CD14-positive monocyte (primary cell): ENCODE results near the gene ST8SIA6. TPM values are rescaled to one million over a fixed set of nuclear protein-coding genes. Genes with fewer than 3 reads are reported as not detected.

Source experiments
- DNase-seq, 3 donors: peaks; one replicate each; pipeline ENCODE4 v3.0.0-alpha.2; 2011 to 2022
- H2AFZ ChIP-seq: 2 replicates; pipeline ENCODE4 v1.6.0; 2012; ENCODE audit warnings: mild to moderate bottlenecking, low read depth, low read length, inconsistent platforms; ENCODE audit not compliant: insufficient read depth, poor library complexity, severe bottlenecking
- H3K27ac ChIP-seq, 2 donors: 1 replicate in 1 of 2; 2 replicates in 1 of 2; pipeline ENCODE4 v1.5.1; 2012 to 2013; ENCODE audit warnings: low read length in 2 of 2, control low read depth in 1 of 2, inconsistent platforms in 1 of 2, low read depth in 1 of 2, mild to moderate bottlenecking in 1 of 2
- H3K27me3 ChIP-seq, 2 donors: one replicate each; pipeline versions ENCODE4 v1.6.0 to v1.6.1; 2011 to 2013; ENCODE audit warnings: low read length in 2 of 2; ENCODE audit not compliant: control insufficient read depth in 2 of 2, insufficient read depth in 2 of 2
- H3K36me3 ChIP-seq, 2 donors: replicated peaks in 1 of 2; 1 replicate in 1 of 2; 2 replicates in 1 of 2; pipeline versions ENCODE4 v1.5.1 to v1.6.1; 2012 to 2013; ENCODE audit warnings: low read length in 2 of 2, control low read depth in 1 of 2, inconsistent platforms in 1 of 2, mild to moderate bottlenecking in 1 of 2; ENCODE audit not compliant: insufficient read depth in 2 of 2, control insufficient read depth in 1 of 2
- H3K4me1 ChIP-seq, 2 donors: 1 replicate in 1 of 2; 2 replicates in 1 of 2; pipeline versions ENCODE4 v1.5.1 to v1.6.1; 2012 to 2013; ENCODE audit warnings: low read length in 2 of 2, control low read depth in 1 of 2, inconsistent platforms in 1 of 2, mild to moderate bottlenecking in 1 of 2, moderate library complexity in 1 of 2; ENCODE audit not compliant: insufficient read depth in 2 of 2, control insufficient read depth in 1 of 2
- H3K4me2 ChIP-seq: replicated peaks from 2 replicates; pipeline ENCODE3; 2012; ENCODE audit warnings: low read length, moderate library complexity, mild to moderate bottlenecking; ENCODE audit not compliant: poor library complexity, severe bottlenecking; ENCODE audit errors: extremely low read depth
- H3K4me3 ChIP-seq, 3 experiments: fragments of 200-600 bp in 1 of 3; sonication (generic) in 1 of 3; replicated peaks in 1 of 3; 1 replicate in 2 of 3; 2 replicates in 1 of 3; pipeline ENCODE4 v1.5.1; 2011 to 2013; ENCODE audit warnings: low read length in 3 of 3, mild to moderate bottlenecking in 3 of 3, control low read depth in 2 of 3, low read depth in 2 of 3, inconsistent platforms in 1 of 3, moderate library complexity in 1 of 3
- H3K79me2 ChIP-seq: 2 replicates; pipeline ENCODE4 v1.6.0; 2012; ENCODE audit warnings: mild to moderate bottlenecking, control low read depth, inconsistent platforms, low read length, moderate library complexity; ENCODE audit not compliant: insufficient read depth
- H3K9ac ChIP-seq: 2 replicates; pipeline ENCODE4 v1.6.0; 2017; ENCODE audit warnings: low read length, mild to moderate bottlenecking; ENCODE audit not compliant: insufficient read depth, poor library complexity, severe bottlenecking
- H3K9me3 ChIP-seq, 2 donors: replicated peaks in 1 of 2; 1 replicate in 1 of 2; 2 replicates in 1 of 2; pipeline versions ENCODE4 v1.5.1 to v1.6.1; 2012 to 2013; ENCODE audit warnings: low read length in 2 of 2, control low read depth in 1 of 2; ENCODE audit not compliant: control insufficient read depth in 1 of 2, insufficient read depth in 1 of 2
- H4K20me1 ChIP-seq: 2 replicates; pipeline ENCODE4 v1.6.0; 2012; ENCODE audit warnings: mild to moderate bottlenecking, low read length, control low read depth, moderate library complexity; ENCODE audit not compliant: insufficient read depth
- H3K27ac Mint-ChIP-seq, 7 donors: one replicate each; pipeline ENCODE4 v1.8.0; 2020; ENCODE audit warnings: mild to moderate bottlenecking in 7 of 7, mixed read lengths in 7 of 7, moderate library complexity in 6 of 7, inconsistent platforms in 2 of 7
- H3K27me3 Mint-ChIP-seq, 3 donors: one replicate each; pipeline ENCODE4 v1.8.0; 2021 to 2022; ENCODE audit warnings: low read depth in 3 of 3, mild to moderate bottlenecking in 3 of 3, mixed read lengths in 3 of 3, moderate library complexity in 3 of 3, inconsistent platforms in 1 of 3
- H3K36me3 Mint-ChIP-seq, 2 donors: one replicate each; pipeline ENCODE4 v1.8.0; 2020; ENCODE audit warnings: mixed read lengths in 2 of 2, inconsistent platforms in 1 of 2, mild to moderate bottlenecking in 1 of 2
- H3K4me1 Mint-ChIP-seq: one replicate; pipeline ENCODE4 v1.8.0; 2020; ENCODE audit warnings: mild to moderate bottlenecking, mixed read lengths
- H3K4me3 Mint-ChIP-seq, 2 donors: one replicate each; pipeline ENCODE4 v1.8.0; 2020; ENCODE audit warnings: mild to moderate bottlenecking in 2 of 2, mixed read lengths in 2 of 2, moderate library complexity in 1 of 2
- H3K9me3 Mint-ChIP-seq, 7 donors: one replicate each; pipeline ENCODE4 v1.8.0; 2020 to 2022; ENCODE audit warnings: mixed read lengths in 7 of 7, mild to moderate bottlenecking in 6 of 7, moderate library complexity in 6 of 7, inconsistent platforms in 2 of 7
- WGBS: methylation state at CpG from one replicate; pipeline ENCODE4 v1.1.5; 2013; ENCODE audit warnings: missing lambda C conversion rate; ENCODE audit not compliant: insufficient coverage; 5-methylcytosine and 5-hydroxymethylcytosine counted together
- intact Hi-C, 2 donors: fragments of 100-400 bp; cut with micrococcal nuclease; formaldehyde crosslinking; loops; one replicate each; pipeline versions ENCODE4 v1.15.0 to v1.15.1; 2023
- polyA plus RNA-seq, 3 donors: library from polyadenylated mRNA; depleted of rRNA in 1 of 3; unstranded in 2 of 3; stranded (reverse) in 1 of 3; fragments of 300-500 nt in 2 of 3; fragments of >200 nt in 1 of 3; fragmentation: Illumina TruSeq in 2 of 3; gene quantifications; 1 replicate in 2 of 3; 2 replicates in 1 of 3; pipeline ENCODE4 v1.2.3, GENCODE V29; 2012 to 2021
- TF ChIP-seq, protein P1 (sequence below): fragments of 200-600 bp; IDR thresholded peaks from one replicate; pipeline ENCODE4 v1.8.0; 2022; ENCODE audit warnings: antibody characterized with exemption, mild to moderate bottlenecking

ST8SIA6 gene
- polyA plus RNA-seq, 3 donors = 0.11 TPM; not detected in 2

DNA sequence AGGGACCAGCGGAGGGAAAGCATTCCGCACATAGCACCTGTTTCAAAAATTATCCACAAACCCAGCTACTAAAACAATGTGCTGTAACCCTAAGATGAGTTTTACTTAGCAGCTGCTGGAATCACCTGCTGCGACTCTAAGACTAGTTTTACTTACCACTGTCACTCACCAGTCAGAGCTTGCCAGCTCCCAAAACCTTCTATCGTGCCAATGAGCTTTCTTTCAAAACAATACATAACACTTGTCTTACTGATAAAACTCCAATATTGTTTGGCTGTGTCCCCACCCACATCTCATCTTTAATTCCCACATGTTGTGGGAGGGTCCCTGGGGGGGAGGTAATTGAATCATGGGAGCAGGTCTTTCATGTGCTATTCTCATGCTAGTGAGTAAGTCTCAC, 18.4 kb downstream of the ST8SIA6 start:
- Histone ChIP-seq H3K27ac (no peak overlapping the region), H2AFZ (no peak overlapping the region), H3K4me2 (no peak overlapping the region), H3K9me3 (no peaks in the 10 kb centered on the region), H3K4me3 (no peak overlapping the region), H3K9ac (no peak overlapping the region), H3K27me3 (peaks cover 0 to 2% of the 10 kb centered on the region in 2 donors), H3K4me1 (peaks cover 12 to 14% of the 10 kb centered on the region in 2 donors), H4K20me1 (no peaks in the 10 kb centered on the region), H3K79me2 (no peaks in the 10 kb centered on the region), H3K36me3 (no peaks in the 10 kb centered on the region)
- peaks cover 32% of the 10 kb centered on the region for H3K4me1 Mint-ChIP-seq
- peaks cover 0 to 10% (median 5%) of the 10 kb centered on the region in 7 donors for H3K9me3 Mint-ChIP-seq
- no peak overlapping the region for H3K27ac Mint-ChIP-seq
- 97% methylated on average over 3 of the region's 4 CpGs for WGBS
- TF ChIP-seq, protein P1, sequence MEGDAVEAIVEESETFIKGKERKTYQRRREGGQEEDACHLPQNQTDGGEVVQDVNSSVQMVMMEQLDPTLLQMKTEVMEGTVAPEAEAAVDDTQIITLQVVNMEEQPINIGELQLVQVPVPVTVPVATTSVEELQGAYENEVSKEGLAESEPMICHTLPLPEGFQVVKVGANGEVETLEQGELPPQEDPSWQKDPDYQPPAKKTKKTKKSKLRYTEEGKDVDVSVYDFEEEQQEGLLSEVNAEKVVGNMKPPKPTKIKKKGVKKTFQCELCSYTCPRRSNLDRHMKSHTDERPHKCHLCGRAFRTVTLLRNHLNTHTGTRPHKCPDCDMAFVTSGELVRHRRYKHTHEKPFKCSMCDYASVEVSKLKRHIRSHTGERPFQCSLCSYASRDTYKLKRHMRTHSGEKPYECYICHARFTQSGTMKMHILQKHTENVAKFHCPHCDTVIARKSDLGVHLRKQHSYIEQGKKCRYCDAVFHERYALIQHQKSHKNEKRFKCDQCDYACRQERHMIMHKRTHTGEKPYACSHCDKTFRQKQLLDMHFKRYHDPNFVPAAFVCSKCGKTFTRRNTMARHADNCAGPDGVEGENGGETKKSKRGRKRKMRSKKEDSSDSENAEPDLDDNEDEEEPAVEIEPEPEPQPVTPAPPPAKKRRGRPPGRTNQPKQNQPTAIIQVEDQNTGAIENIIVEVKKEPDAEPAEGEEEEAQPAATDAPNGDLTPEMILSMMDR = no peak
- no peaks in the 10 kb centered on the region for H3K36me3 Mint-ChIP-seq
- intact Hi-C loops = no loop called here
- peaks cover 3 to 4% (median 3%) of the 10 kb centered on the region in 3 donors for H3K27me3 Mint-ChIP-seq
- no peak for DNase-seq
- no peak overlapping the region for H3K4me3 Mint-ChIP-seq

DNA sequence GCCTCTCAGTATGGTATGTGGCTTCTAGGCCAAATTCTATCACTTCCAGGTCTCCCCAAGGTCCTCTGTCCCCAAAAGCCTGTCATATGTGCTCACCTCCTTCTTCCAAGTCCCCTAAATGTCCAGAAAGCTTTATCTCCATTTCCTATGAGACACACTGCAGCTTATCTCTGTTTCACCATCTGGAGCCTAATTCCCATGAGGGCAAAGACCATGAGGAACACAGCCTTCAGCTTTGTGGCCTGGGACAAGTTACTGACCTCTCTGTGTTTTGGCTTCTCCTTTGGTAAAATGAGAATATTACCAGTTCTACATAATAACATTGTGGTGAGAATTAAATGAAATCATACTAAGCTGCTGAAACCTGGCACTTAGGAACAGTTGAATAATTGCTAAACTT, 19.2 kb downstream of the ST8SIA6 start:
- Mint-ChIP-seq H3K4me3 (no peak overlapping the region), H3K4me1 (peaks cover 30% of the 10 kb centered on the region), H3K9me3 (peaks cover 0 to 10% (median 5%) of the 10 kb centered on the region in 7 donors), H3K27ac (no peak overlapping the region), H3K27me3 (peaks cover 3 to 4% (median 3%) of the 10 kb centered on the region in 3 donors), H3K36me3 (no peaks in the 10 kb centered on the region)
- H3K9me3 ChIP-seq = no peaks in the 10 kb centered on the region
- no peaks in the 10 kb centered on the region for H4K20me1 ChIP-seq
- TF ChIP-seq, protein P1 = no peak
- H2AFZ ChIP-seq = no peak overlapping the region
- no peak overlapping the region for H3K9ac ChIP-seq
- intact Hi-C loops = no loop called here
- H3K36me3 ChIP-seq = no peaks in the 10 kb centered on the region
- no peak overlapping the region for H3K4me2 ChIP-seq
- peaks cover 8 to 17% of the 10 kb centered on the region in 2 donors for H3K4me1 ChIP-seq
- H3K27ac ChIP-seq = no peak overlapping the region
- H3K27me3 ChIP-seq = peaks cover 0 to 2% of the 10 kb centered on the region in 2 donors
- H3K4me3 ChIP-seq = no peak overlapping the region
- H3K79me2 ChIP-seq = no peaks in the 10 kb centered on the region
- no peak for DNase-seq
